Astrocyte (in vitro differentiated cells and primary cell): Measurements from ENCODE around the gene LLPH. TPM values are rescaled to one million over a fixed set of nuclear protein-coding genes. Genes with fewer than 3 reads are reported as not detected.
A peak's percentile ranks its signal among the peaks of the same experiment; 100 is the strongest.

ENCODE experiments used
- DNase-seq: peaks from one replicate; pipeline ENCODE4 v3.0.0-alpha.2; 2010; ENCODE audit warnings: low read depth
- FAIRE-seq: peaks from 2 replicates; lab custom pipeline; 2011; peaks lifted over from hg19 to GRCh38; lab: Jason Lieb, UNC
- H2AFZ ChIP-seq: 2 replicates; pipeline ENCODE4 v1.6.0; 2012; ENCODE audit warnings: low read depth, low read length, inconsistent platforms
- H3K27ac ChIP-seq: 2 replicates; pipeline ENCODE4 v1.5.1; 2011; ENCODE audit warnings: low read depth, low read length, inconsistent platforms
- H3K27me3 ChIP-seq: 2 replicates; pipeline ENCODE4 v1.6.0; 2011; ENCODE audit warnings: low read length, inconsistent platforms; ENCODE audit not compliant: insufficient read depth
- H3K36me3 ChIP-seq: 2 replicates; pipeline ENCODE4 v1.5.1; 2011; ENCODE audit warnings: low read length, inconsistent platforms; ENCODE audit not compliant: insufficient read depth
- H3K4me1 ChIP-seq: 2 replicates; pipeline ENCODE4 v1.5.1; 2011; ENCODE audit warnings: low read length, inconsistent platforms; ENCODE audit not compliant: insufficient read depth
- H3K4me2 ChIP-seq: 2 replicates; pipeline ENCODE4 v1.6.0; 2012; ENCODE audit warnings: low read length, inconsistent platforms
- H3K4me3 ChIP-seq: 2 replicates; pipeline ENCODE4 v1.5.1; 2011; ENCODE audit warnings: low read depth, mild to moderate bottlenecking, low read length, inconsistent platforms; ENCODE audit not compliant: insufficient read depth
- H3K79me2 ChIP-seq: 2 replicates; pipeline ENCODE4 v1.6.0; 2012; ENCODE audit warnings: mild to moderate bottlenecking, low read length, inconsistent platforms; ENCODE audit not compliant: insufficient read depth
- H3K9ac ChIP-seq: 2 replicates; pipeline ENCODE4 v1.6.0; 2012; ENCODE audit warnings: mild to moderate bottlenecking, low read length, inconsistent platforms
- H3K9me3 ChIP-seq: 2 replicates; pipeline ENCODE4 v1.5.1; 2012; ENCODE audit warnings: low read depth, mild to moderate bottlenecking, low read length, inconsistent platforms; ENCODE audit not compliant: insufficient read depth
- H4K20me1 ChIP-seq: 2 replicates; pipeline ENCODE4 v1.6.0; 2012; ENCODE audit warnings: low read length, inconsistent platforms; ENCODE audit not compliant: insufficient read depth
- H3K27ac Mint-ChIP-seq: one replicate; pipeline ENCODE4 v1.8.0; 2021; ENCODE audit warnings: mild to moderate bottlenecking, mixed read lengths; ENCODE audit not compliant: unreplicated experiment
- H3K27me3 Mint-ChIP-seq: one replicate; pipeline ENCODE4 v1.8.0; 2021; ENCODE audit warnings: low read depth, mixed read lengths; ENCODE audit not compliant: unreplicated experiment
- H3K36me3 Mint-ChIP-seq: one replicate; pipeline ENCODE4 v1.8.0; 2021; ENCODE audit warnings: low read depth, mixed read lengths; ENCODE audit not compliant: unreplicated experiment
- H3K4me1 Mint-ChIP-seq: one replicate; pipeline ENCODE4 v1.8.0; 2021; ENCODE audit warnings: low read depth, mixed read lengths; ENCODE audit not compliant: unreplicated experiment
- H3K4me3 Mint-ChIP-seq: one replicate; pipeline ENCODE4 v1.8.0; 2021; ENCODE audit warnings: mild to moderate bottlenecking, moderate library complexity, mixed read lengths; ENCODE audit not compliant: unreplicated experiment
- H3K9me3 Mint-ChIP-seq: one replicate; pipeline ENCODE4 v1.8.0; 2021; ENCODE audit warnings: mild to moderate bottlenecking, mixed read lengths; ENCODE audit not compliant: unreplicated experiment
- EZH2 ChIP-seq: IDR thresholded peaks from 2 replicates; pipeline ENCODE4 v1.6.1; 2012; ENCODE audit warnings: mild to moderate bottlenecking, low read length, inconsistent platforms; ENCODE audit not compliant: insufficient read depth
- total RNA-seq: library from RNA; stranded (reverse); gene quantifications from 2 replicates; pipeline ENCODE4 v1.2.1, GENCODE V29; 2021
- TF ChIP-seq, protein P1 (sequence below): IDR thresholded peaks from 2 replicates; pipeline ENCODE4 v1.5.1; 2011; ENCODE audit warnings: low read depth, mild to moderate bottlenecking, inconsistent platforms, low read length, moderate library complexity; ENCODE audit not compliant: insufficient read depth

Gene LLPH
- total RNA-seq, 1 donor from 2014 or later = 37.3 TPM

DNA sequence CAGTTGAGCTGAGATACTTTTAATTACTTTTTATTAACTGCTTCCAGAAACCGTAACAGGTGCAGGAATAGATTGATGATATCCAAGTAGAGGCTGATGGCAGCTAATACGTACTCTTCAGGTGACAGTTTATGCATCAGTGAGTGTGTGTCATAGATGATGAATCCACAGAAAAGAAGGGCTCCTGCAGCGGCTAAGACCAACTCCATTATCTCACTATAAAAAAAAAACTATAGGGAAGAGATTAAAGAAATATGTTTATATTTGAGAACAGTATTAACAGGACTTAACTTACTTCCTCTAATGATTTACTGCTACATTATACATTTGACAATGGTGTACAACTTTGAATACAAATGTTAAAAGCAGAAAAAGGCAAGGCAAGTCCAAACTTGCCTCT lies 7.4 kb upstream of the LLPH start:
- H4K20me1 ChIP-seq = no peaks in the 10 kb centered on the region
- H3K9ac ChIP-seq = no peak overlapping the region
- H3K4me1 Mint-ChIP-seq = peaks cover 3% of the 10 kb centered on the region
- H2AFZ ChIP-seq = no peak overlapping the region
- no peak for DNase-seq
- no peak overlapping the region for H3K4me2 ChIP-seq
- no peak for TF ChIP-seq EZH2
- TF ChIP-seq, protein P1, sequence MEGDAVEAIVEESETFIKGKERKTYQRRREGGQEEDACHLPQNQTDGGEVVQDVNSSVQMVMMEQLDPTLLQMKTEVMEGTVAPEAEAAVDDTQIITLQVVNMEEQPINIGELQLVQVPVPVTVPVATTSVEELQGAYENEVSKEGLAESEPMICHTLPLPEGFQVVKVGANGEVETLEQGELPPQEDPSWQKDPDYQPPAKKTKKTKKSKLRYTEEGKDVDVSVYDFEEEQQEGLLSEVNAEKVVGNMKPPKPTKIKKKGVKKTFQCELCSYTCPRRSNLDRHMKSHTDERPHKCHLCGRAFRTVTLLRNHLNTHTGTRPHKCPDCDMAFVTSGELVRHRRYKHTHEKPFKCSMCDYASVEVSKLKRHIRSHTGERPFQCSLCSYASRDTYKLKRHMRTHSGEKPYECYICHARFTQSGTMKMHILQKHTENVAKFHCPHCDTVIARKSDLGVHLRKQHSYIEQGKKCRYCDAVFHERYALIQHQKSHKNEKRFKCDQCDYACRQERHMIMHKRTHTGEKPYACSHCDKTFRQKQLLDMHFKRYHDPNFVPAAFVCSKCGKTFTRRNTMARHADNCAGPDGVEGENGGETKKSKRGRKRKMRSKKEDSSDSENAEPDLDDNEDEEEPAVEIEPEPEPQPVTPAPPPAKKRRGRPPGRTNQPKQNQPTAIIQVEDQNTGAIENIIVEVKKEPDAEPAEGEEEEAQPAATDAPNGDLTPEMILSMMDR = no peak
- peaks cover 29% of the 10 kb centered on the region for H3K36me3 Mint-ChIP-seq
- H3K4me1 ChIP-seq = peaks cover under 1% of the 10 kb centered on the region
- FAIRE-seq = no peak
- no peaks in the 10 kb centered on the region for H3K27me3 ChIP-seq
- H3K4me3 ChIP-seq = no peak overlapping the region
- H3K4me3 Mint-ChIP-seq = no peak overlapping the region
- H3K9me3 Mint-ChIP-seq = peaks cover 10% of the 10 kb centered on the region
- no peaks in the 10 kb centered on the region for H3K79me2 ChIP-seq
- peaks cover 20% of the 10 kb centered on the region for H3K36me3 ChIP-seq
- no peak overlapping the region for H3K27ac ChIP-seq
- no peak overlapping the region for H3K27ac Mint-ChIP-seq
- peaks cover 11% of the 10 kb centered on the region for H3K9me3 ChIP-seq
- no peaks in the 10 kb centered on the region for H3K27me3 Mint-ChIP-seq

DNA sequence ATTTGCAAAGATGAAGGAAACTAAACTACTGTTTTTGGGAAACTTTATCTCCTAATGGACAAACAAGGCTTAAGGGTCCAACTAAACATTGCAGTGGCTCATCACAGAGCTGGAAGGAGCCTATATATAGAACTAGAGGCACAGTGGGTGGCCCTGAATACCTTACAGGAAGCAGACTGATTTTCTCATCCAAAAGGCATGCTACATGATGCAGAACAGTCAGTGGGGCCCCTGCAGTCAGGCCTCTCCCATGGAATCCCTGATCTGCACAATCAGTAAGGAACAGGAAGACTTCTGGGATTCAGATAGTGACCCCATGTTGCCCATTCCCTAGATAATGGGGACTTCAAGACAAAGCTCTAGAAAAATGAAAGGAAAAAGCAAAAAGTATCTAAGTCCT lies 1.9 kb upstream of the LLPH start:
- Mint-ChIP-seq H3K36me3 (peaks cover 4% of the 10 kb centered on the region), H3K27ac (peak overlapping the region; percentile 94), H3K4me1 (peaks cover 26% of the 10 kb centered on the region), H3K4me3 (peak overlapping the region; percentile 96), H3K27me3 (no peaks in the 10 kb centered on the region), H3K9me3 (no peaks in the 10 kb centered on the region)
- no peak for TF ChIP-seq EZH2
- TF ChIP-seq, protein P1 = no peak
- H3K9ac ChIP-seq = peak overlapping the region; percentile 94
- no peak overlapping the region for H3K4me3 ChIP-seq
- H2AFZ ChIP-seq = no peak overlapping the region
- no peaks in the 10 kb centered on the region for H3K27me3 ChIP-seq
- H3K79me2 ChIP-seq = peaks cover 39% of the 10 kb centered on the region
- H3K27ac ChIP-seq = peak overlapping the region; percentile 60
- peaks cover 16% of the 10 kb centered on the region for H3K36me3 ChIP-seq
- H4K20me1 ChIP-seq = peaks cover 7% of the 10 kb centered on the region
- H3K4me2 ChIP-seq = peak overlapping the region; percentile 91
- no peaks in the 10 kb centered on the region for H3K9me3 ChIP-seq
- peaks cover 15% of the 10 kb centered on the region for H3K4me1 ChIP-seq
- peak; percentile 82 for DNase-seq
- no peak for FAIRE-seq

DNA sequence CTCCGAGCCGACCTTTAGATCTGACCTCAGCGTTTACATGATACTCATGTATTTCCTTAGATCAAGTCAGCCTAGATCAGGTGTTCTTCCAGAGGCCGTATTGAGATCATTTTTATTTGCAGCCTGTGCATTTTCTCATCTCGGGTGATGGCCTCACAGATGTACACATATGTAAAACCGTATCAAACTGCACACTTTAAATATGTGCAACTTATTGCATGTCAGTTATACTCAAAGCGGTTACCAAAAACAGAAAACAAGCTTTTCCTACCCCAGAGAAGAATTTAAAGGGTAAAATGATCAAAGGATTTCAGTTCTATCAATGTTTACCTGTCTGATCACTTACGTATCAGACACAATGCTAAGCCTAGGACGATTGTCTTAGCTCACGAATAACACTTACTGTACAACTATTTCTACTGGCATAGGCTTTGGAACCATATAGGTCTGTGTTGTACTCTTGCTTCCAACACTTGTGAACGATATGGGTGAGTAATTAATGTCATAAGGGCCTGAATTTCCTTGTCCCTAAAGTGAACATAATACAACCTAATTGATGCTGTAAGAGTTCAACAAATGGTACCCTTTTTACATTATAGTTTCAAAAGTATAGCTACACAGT lies 628 bp upstream of the LLPH start:
- Mint-ChIP-seq H3K27me3 (no peaks in the 10 kb centered on the region), H3K27ac (peak overlapping the region; percentile 96), H3K4me3 (peak overlapping the region; percentile 96), H3K36me3 (peaks cover 6% of the 10 kb centered on the region), H3K9me3 (no peaks in the 10 kb centered on the region), H3K4me1 (peaks cover 26% of the 10 kb centered on the region)
- DNase-seq (no peak), FAIRE-seq (peak; percentile 9)
- peaks cover 15% of the 10 kb centered on the region for H3K4me1 ChIP-seq
- peaks cover 19% of the 10 kb centered on the region for H3K36me3 ChIP-seq
- peak overlapping the region; percentile 100 for H3K4me3 ChIP-seq
- H3K9me3 ChIP-seq = no peaks in the 10 kb centered on the region
- H3K9ac ChIP-seq = peak overlapping the region; percentile 94
- peaks cover 49% of the 10 kb centered on the region for H3K79me2 ChIP-seq
- H3K27me3 ChIP-seq = no peaks in the 10 kb centered on the region
- peaks cover 15% of the 10 kb centered on the region for H4K20me1 ChIP-seq
- H3K27ac ChIP-seq = peak overlapping the region; percentile 86
- H3K4me2 ChIP-seq = peak overlapping the region; percentile 91
- TF ChIP-seq EZH2 = no peak
- TF ChIP-seq, protein P1 = no peak
- H2AFZ ChIP-seq = peak overlapping the region; percentile 94
